ENCODE data around the gene KCNC3.

The KCNC3 gene

DNA sequence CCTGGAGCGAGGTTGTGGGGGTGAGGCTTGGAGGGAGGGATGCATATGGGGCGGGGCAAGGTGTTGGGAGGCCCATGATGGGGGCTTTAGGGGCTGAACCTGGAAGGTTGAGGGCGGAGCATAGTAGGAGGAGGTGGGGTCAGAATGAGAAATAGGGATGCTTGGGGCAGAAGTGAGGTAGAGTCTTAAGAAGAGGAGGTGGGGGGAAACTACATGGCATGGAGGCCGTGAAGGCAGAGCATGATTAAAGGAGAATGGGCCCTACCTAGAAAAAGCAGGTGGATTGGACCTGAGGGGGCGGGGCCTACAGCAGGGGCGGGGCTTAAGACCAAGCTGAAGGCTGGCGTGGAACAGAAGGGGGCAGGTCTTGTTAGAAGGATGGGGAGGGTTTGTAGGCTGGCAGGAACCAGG is 47.9 kb upstream of the KCNC3 start:
- TF ChIP-seq, protein P1, sequence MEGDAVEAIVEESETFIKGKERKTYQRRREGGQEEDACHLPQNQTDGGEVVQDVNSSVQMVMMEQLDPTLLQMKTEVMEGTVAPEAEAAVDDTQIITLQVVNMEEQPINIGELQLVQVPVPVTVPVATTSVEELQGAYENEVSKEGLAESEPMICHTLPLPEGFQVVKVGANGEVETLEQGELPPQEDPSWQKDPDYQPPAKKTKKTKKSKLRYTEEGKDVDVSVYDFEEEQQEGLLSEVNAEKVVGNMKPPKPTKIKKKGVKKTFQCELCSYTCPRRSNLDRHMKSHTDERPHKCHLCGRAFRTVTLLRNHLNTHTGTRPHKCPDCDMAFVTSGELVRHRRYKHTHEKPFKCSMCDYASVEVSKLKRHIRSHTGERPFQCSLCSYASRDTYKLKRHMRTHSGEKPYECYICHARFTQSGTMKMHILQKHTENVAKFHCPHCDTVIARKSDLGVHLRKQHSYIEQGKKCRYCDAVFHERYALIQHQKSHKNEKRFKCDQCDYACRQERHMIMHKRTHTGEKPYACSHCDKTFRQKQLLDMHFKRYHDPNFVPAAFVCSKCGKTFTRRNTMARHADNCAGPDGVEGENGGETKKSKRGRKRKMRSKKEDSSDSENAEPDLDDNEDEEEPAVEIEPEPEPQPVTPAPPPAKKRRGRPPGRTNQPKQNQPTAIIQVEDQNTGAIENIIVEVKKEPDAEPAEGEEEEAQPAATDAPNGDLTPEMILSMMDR (IDR thresholded peaks at IDR 0.05): no peak
- Histone ChIP-seq H3K4me3 (ENCODE audit: low read depth, low read length) (peak overlapping the region; percentile 2), H3K27ac (no peak overlapping the region), H3K4me2 (ENCODE audit: low read length) (no peak overlapping the region), H3K9ac (no peak overlapping the region), H3K27me3 (ENCODE audit: control insufficient read depth, insufficient read depth, low read length) (no peaks in the 10 kb centered on the region), H3K4me1 (no peaks in the 10 kb centered on the region), H2AFZ (no peak overlapping the region), H3K79me2 (no peaks in the 10 kb centered on the region), H3K9me3 (ENCODE audit: control insufficient read depth, low read length) (no peaks in the 10 kb centered on the region), H3K36me3 (ENCODE audit: control insufficient read depth, insufficient read depth, low read length) (no peaks in the 10 kb centered on the region)

DNA sequence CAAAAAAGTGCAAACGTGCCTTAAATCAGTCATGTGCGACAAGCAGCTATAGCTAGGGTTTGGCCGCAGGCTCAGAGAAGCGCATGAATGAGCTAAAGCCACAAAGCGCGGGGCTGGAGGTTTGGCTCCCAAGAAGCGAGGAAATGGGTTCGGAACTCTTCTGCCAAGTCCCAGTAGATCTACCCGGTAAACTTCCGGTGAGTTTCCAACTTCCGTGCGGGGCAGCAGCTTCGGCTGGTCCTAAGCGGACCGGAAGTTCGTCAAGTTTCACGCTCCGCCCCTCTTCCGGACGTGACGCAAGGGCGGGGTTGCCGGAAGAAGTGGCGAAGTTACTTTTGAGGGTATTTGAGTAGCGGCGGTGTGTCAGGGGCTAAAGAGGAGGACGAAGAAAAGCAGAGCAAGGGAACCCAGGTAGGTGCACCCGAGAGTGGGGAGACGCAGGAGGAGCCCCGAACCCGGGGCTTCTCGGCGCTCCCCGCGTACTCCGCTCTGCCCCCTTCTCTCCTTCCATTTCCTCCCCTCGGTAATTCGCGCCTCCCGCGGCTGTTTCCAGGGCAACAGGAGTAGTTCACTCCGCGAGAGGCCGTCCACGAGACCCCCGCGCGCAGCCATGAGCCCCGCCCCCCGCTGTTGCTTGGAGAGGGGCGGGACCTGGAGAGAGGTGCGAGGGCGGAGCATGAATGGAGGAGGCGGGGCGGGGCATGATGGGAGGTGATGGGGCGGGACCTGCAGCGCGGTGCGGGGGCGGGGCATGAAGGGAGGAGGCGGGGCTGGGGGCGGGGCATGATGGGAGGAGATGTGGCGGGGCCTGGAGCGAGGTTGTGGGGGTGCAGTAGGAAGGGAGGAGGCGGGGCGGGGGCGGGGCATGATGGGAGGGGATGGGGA is 47.2 kb upstream of the KCNC3 start, which contains the start of gene NR1H2:
Gene NR1H2, plus strand, starts transcription at position 292 of the 885 bp plus-strand sequence. CDS start 1,149 bp downstream, outside the sequence.
- Histone ChIP-seq H3K4me3 (ENCODE audit: low read depth, low read length) (peak within 1 kb of the TSS; percentile 100), H3K4me2 (ENCODE audit: low read length) (peak within 1 kb of the TSS; percentile 98), H3K79me2 (no peaks in the 10 kb centered on the region), H3K9ac (peak within 1 kb of the TSS; percentile 98), H2AFZ (peak within 1 kb of the TSS; percentile 81), H3K27me3 (ENCODE audit: control insufficient read depth, insufficient read depth, low read length) (no peaks in the 10 kb centered on the region), H3K4me1 (no peaks in the 10 kb centered on the region), H3K9me3 (ENCODE audit: control insufficient read depth, low read length) (no peaks in the 10 kb centered on the region), H3K27ac (peak within 1 kb of the TSS; percentile 99), H3K36me3 (ENCODE audit: control insufficient read depth, insufficient read depth, low read length) (no peaks in the 10 kb centered on the region)
- TF ChIP-seq, protein P1 (IDR thresholded peaks at IDR 0.05): no peak

DNA sequence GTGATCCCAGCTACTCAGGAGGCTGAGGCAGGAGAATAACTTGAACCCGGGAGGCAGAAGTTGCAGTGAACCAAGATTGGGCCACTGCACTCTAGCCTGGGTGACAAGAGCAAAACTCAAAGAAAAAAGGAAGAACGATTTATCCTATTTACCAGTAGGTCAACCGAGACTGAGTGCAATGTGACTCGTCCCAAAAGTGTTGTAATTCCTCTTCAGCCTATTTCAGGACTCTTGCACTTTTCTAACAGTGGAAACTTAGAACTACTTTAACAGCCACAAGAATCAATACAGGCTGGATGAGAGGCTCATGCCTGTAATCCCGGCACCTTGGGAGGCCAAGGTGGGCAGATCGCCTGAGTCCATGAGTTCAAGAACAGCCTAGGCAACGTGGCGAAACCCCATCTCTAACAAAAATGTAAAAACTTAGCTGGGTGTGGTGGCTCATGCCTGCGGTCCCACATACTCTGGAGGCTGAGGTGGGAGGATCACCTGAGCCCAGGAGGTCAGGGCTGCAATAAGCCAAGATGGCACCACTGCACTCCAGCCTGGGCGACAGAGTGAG is 42.8 kb upstream of the KCNC3 start:
- Histone ChIP-seq H3K27ac (no peak overlapping the region), H2AFZ (no peak overlapping the region), H3K9ac (no peak overlapping the region), H3K79me2 (no peaks in the 10 kb centered on the region), H3K27me3 (ENCODE audit: control insufficient read depth, insufficient read depth, low read length) (no peaks in the 10 kb centered on the region), H3K36me3 (ENCODE audit: control insufficient read depth, insufficient read depth, low read length) (no peaks in the 10 kb centered on the region), H3K9me3 (ENCODE audit: control insufficient read depth, low read length) (no peaks in the 10 kb centered on the region), H3K4me1 (peaks cover 4% of the 10 kb centered on the region), H3K4me2 (ENCODE audit: low read length) (no peak overlapping the region), H3K4me3 (ENCODE audit: low read depth, low read length) (no peak overlapping the region)
- TF ChIP-seq, protein P1 (IDR thresholded peaks at IDR 0.05): no peak

DNA sequence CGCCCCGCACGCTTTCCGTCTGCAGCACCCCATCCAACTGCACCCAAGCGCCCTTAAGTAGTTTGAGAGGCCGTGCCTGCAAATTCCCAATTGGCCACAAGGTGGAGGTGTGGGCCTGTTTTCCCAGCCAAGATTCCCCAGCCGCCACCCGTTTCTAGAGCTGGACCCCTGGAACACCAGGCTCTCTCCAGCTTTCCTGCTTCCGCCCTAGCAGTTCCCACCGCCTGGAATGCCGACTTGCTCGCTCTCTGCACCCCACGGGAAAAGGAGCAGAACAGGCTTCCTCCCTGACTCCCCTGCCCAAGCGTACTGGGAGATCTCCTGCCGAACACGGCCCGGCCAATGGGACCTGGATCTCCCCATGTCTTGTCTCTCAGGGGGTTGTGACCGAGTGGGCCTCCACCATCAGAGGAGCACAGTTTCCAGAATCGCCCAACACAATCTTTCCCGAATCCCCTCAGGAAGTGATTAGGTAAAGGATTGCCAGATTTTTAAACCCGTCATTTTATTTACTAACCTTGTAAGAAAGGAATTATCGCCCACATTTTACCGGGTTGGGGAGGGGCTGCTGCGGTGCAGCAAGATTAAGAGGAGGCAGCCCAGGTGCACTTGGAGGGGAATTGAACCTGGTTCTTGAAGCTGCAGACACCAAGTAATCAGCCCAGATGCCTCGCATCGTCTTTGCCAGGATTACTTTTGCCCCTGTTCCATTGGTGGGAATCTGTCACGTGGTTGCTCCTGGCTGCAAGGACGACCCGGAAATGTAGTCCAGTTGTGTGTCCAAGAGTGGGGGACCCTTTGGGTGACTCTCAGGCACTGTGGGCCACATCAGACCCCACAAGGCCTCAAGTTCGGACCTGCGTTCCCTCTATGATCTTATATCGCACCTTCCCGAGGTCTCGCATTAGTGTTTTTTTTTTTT is 39.7 kb upstream of the KCNC3 start:
- peak overlapping the region; percentile 74 for H3K4me3 ChIP-seq (ENCODE audit: low read depth, low read length)
- H3K36me3 ChIP-seq (ENCODE audit: control insufficient read depth, insufficient read depth, low read length): no peaks in the 10 kb centered on the region
- no peaks in the 10 kb centered on the region for H3K27me3 ChIP-seq (ENCODE audit: control insufficient read depth, insufficient read depth, low read length)
- H3K79me2 ChIP-seq: no peaks in the 10 kb centered on the region
- peaks cover 4% of the 10 kb centered on the region for H3K4me1 ChIP-seq
- H3K9ac ChIP-seq: peak overlapping the region; percentile 29
- peak overlapping the region; percentile 98 for H2AFZ ChIP-seq
- H3K4me2 ChIP-seq (ENCODE audit: low read length): peak overlapping the region; percentile 96
- peak overlapping the region; percentile 60 for H3K27ac ChIP-seq
- no peaks in the 10 kb centered on the region for H3K9me3 ChIP-seq (ENCODE audit: control insufficient read depth, low read length)
- TF ChIP-seq, protein P1 (IDR thresholded peaks at IDR 0.05): peak; percentile 91
